Measurements from ENCODE around the gene PDE3B. TPM values are rescaled to one million over a fixed set of nuclear protein-coding genes. Genes with fewer than 3 reads are reported as not detected.
"Not testable (repeated sequence)": the region's sequence is repeated elsewhere in the genome, so short reads cannot be mapped to it uniquely, and the experiment has no call there.

The PDE3B gene
- total RNA-seq, 1 donor from 2014 or later: 12.3 TPM

DNA sequence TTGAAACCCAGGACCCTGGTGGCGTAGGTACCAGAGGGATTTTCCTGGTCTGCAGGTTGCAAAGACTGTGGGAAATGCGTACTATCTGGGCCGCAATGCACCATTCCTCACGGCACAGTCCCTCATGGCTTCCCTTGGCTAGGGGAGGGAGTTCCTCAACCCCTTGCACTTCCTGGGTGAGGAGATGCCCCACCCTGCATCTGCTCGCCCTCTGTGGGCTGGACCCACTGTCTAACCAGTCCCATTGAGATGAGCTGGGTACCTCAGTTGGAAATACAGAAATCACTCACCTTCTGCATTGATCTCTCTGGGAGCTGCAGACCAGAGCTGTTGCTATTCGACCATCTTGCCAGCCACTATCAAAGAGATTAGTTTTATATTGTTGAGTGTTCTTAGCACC, 100.1 kb downstream of the PDE3B start:
- DNase-seq (ENCODE audit: low spot score): not testable (repeated sequence)

- DNase-seq (ENCODE audit: low spot score): no peak
Observed at GRCh38 chr11:14746857-14747395, 103.3 kb downstream of the PDE3B start.

DNA sequence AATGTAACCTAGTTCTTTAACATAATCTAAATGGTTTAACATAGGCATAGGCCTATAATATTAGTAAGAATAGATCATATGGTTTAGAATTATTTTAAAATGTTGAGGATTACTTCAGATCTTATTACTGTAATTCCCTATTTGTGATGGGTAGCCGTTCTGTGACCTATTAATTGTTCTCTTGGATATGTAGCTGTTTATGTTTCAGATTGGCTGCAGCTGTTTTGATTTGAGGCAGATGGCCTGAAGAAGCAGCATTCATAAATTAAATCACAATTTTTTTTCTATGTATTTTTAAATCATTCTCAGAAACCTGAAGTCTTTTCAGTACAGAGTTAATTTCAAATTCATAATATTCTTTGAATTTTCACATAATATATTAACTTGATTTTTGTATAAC, 104.5 kb downstream of the PDE3B start:
- DNase-seq (ENCODE audit: low spot score): no peak

GRCh38 chr11:14750911-14751310, 107.3 kb downstream of the PDE3B start:
- DNase-seq (ENCODE audit: low spot score): no peak

- no peak for DNase-seq (ENCODE audit: low spot score)
Observed at GRCh38 chr11:14751975-14752407, 108.4 kb downstream of the PDE3B start.

DNA sequence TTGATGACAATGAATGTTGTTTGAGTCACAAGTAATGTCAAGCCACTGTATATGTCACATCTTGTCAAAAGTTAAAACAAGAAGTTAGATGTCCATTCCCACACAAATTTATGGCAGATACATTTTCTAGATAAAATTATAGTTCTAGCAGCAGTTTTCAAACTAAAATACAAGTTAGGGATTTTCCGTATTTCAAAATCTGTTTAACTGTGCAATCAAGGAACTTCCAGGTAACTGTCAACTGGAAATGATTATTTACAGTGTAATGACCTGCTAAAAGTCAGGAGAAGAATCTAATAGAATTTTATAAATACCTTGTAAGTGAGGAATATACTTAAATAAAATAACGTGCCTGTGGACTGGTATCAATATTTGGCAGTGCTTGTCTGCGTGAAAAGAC, 111.5 kb downstream of the PDE3B start:
- no peak for DNase-seq (ENCODE audit: low spot score)

GRCh38 chr11:14756349-14756748, 112.7 kb downstream of the PDE3B start:
- DNase-seq (ENCODE audit: low spot score): no peak

- DNase-seq (ENCODE audit: low spot score): peak; percentile 18
Observed at GRCh38 chr11:14759300-14760012, 115.9 kb downstream of the PDE3B start.

- DNase-seq (ENCODE audit: low spot score): no peak
Observed at GRCh38 chr11:14764179-14764578, 120.6 kb downstream of the PDE3B start.

- peak; percentile 26 for DNase-seq (ENCODE audit: low spot score)
Observed at GRCh38 chr11:14764579-14765527, 121.2 kb downstream of the PDE3B start.

- no peak for DNase-seq (ENCODE audit: low spot score)
Observed at GRCh38 chr11:14766585-14766984, 123.0 kb downstream of the PDE3B start.

- peak; percentile 23 for DNase-seq (ENCODE audit: low spot score)
Observed at GRCh38 chr11:14768526-14769188, 125.1 kb downstream of the PDE3B start.

DNA sequence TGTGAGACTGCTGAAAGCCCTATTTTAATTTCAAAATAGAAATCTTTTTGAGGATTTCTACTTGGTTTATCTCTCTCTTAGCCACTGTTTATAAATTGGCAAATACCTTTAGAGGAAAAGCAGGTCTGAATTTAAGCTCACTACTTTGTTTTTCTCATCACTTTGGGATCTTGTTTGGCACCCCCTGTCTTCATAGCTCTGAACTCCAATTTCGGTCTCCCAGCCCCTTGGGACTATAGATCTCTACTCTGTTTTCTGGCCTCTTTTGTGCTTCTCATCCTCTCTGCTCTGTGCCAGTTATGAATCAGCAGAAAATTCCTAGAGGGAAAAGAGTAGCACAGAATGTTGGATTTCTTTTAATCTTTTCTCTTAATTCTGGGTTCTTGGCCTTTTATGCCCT, 130.2 kb downstream of the PDE3B start:
- peak; percentile 29 for DNase-seq (ENCODE audit: low spot score)

DNA sequence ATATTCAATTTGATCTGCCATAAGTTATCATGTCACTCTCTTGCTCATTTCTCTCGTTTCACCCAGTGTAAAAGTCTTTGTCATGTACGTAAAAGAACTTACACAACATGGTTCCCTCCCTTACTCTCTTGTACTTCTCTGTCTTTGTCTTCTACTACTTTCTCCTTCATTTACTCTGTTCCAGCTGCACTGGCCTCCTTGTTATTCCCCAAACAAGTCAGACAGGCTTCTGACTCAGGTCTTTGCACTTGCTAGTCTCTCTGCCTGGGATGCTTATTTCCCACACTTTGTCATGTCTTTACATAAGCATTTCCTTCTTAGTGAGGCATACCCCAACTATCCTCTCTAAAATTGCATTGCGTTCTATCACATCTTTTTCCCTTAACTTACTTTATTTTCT, 131.1 kb downstream of the PDE3B start:
- DNase-seq (ENCODE audit: low spot score): no peak

DNA sequence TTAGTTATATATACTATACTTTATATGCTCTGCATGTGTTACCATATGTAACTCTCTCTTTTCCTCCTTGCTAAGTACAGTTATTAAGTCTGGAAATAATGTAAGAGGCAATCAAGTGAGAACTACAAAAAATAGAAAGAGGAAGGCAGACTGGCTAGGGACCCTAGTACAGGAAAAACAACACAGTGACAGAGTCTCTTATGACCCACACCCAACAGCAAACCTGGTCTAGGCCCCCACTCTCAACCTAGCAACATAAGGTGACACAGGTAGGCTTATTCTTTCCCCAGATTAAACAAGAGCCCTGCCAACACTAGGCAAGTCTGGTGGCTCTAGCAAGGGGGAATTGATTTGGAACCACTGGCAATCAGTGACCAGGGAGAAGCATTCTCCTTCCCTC, 132.3 kb downstream of the PDE3B start:
- no peak for DNase-seq (ENCODE audit: low spot score)

GRCh38 chr11:14778460-14778859, 134.9 kb downstream of the PDE3B start:
- not testable (repeated sequence) for DNase-seq (ENCODE audit: low spot score)

- no peak for DNase-seq (ENCODE audit: low spot score)
Observed at GRCh38 chr11:14783788-14784187, 140.2 kb downstream of the PDE3B start.

- DNase-seq (ENCODE audit: low spot score): no peak
Observed at GRCh38 chr11:14784230-14784629, 140.6 kb downstream of the PDE3B start.

- DNase-seq (ENCODE audit: low spot score): no peak
Observed at GRCh38 chr11:14789879-14790484, 146.4 kb downstream of the PDE3B start.

GRCh38 chr11:14793546-14793945, 149.9 kb downstream of the PDE3B start:
- DNase-seq (ENCODE audit: low spot score): no peak

DNA sequence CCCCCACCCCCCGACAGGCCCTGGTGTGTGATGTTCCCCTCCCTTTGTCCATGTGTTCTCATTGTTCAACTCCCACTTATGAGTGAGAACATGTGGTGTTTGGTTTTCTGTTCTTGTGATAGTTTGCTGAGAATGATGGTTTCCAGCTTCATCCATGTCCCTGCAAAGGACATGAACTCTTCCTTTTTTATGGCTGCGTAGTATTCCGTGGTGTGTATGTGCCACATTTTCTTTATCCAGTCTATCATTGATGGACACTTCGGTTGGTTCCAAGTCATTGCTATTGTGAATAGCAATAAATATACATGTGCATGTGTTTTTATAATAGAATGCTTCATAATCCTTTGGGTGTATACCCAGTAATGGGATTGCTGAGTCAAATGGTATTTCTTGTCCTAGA, 152.4 kb downstream of the PDE3B start:
- DNase-seq (ENCODE audit: low spot score): not testable (repeated sequence)

Data from umbilical cord (tissue), 2 donors.